HCT116 (cell line): Measurements from ENCODE around the gene NT5E.

Experiments used
- EZH2 ChIP-seq: fragments of 200-600 bp; sonication (generic); IDR thresholded peaks from 2 replicates; pipeline ENCODE4 v1.6.1; 2017; ENCODE audit warnings: antibody characterized with exemption, mixed run types
- EZH2phosphoT487 ChIP-seq: fragments of 200-600 bp; IDR thresholded peaks from 2 replicates; pipeline ENCODE4 v1.6.1; 2018; ENCODE audit warnings: antibody characterized with exemption, borderline replicate concordance
- POLR2A ChIP-seq: IDR thresholded peaks from 2 replicates; pipeline ENCODE4 v1.7.0; 2011; ENCODE audit warnings: borderline replicate concordance; ENCODE audit not compliant: insufficient read depth, insufficient read length; ENCODE audit errors: extremely low read depth
- POLR2AphosphoS5 ChIP-seq: IDR thresholded peaks from 2 replicates; pipeline ENCODE4 v1.6.1; 2011; ENCODE audit warnings: mild to moderate bottlenecking, low read depth, low read length, moderate library complexity
- ZNF274 ChIP-seq: fragments of 200-500 bp; sonication (Bioruptor generic); IDR thresholded peaks from 2 replicates; pipeline ENCODE4 v1.6.1; 2014; ENCODE audit warnings: mild to moderate bottlenecking, low read depth, low read length, inconsistent platforms
- TF ChIP-seq, protein P1 (sequence below), 3 experiments: fragments of 200-600 bp in 1 of 3; sonication (generic) in 1 of 3; IDR thresholded peaks in 2 of 3; conservative IDR thresholded peaks in 1 of 3; 2 replicates each; pipeline ENCODE4 v1.5.1; 2012 to 2017; ENCODE audit warnings: low read depth in 2 of 3, low read length in 2 of 3, antibody characterized with exemption in 1 of 3, borderline replicate concordance in 1 of 3, control low read depth in 1 of 3, mild to moderate bottlenecking in 1 of 3, mixed read lengths in 1 of 3, mixed run types in 1 of 3, moderate library complexity in 1 of 3; ENCODE audit not compliant: insufficient read depth in 1 of 3
- TF ChIP-seq, protein P2 (sequence below): IDR thresholded peaks from 2 replicates; pipeline ENCODE4 v1.6.1; 2012; ENCODE audit warnings: low read depth

DNA sequence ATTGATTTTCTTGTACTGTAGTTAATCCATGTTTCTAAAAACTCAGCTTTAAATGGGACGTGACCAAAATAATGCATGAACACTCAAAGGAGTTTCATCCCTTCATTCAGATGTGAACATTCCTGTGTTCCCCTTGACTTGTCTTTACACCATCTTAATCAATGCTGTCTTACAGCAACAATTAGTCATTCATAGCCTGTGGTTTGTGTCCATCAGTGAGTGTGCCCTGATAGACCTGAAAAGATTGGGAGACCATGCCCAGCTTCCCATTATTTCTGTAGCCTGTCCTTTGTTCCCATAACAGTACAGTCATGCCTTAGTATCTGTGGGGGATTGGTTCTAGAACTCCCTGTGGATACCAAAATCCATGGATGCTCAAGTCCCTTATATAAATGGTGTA lies 23.9 kb downstream of the NT5E start:
- TF ChIP-seq, protein P1, sequence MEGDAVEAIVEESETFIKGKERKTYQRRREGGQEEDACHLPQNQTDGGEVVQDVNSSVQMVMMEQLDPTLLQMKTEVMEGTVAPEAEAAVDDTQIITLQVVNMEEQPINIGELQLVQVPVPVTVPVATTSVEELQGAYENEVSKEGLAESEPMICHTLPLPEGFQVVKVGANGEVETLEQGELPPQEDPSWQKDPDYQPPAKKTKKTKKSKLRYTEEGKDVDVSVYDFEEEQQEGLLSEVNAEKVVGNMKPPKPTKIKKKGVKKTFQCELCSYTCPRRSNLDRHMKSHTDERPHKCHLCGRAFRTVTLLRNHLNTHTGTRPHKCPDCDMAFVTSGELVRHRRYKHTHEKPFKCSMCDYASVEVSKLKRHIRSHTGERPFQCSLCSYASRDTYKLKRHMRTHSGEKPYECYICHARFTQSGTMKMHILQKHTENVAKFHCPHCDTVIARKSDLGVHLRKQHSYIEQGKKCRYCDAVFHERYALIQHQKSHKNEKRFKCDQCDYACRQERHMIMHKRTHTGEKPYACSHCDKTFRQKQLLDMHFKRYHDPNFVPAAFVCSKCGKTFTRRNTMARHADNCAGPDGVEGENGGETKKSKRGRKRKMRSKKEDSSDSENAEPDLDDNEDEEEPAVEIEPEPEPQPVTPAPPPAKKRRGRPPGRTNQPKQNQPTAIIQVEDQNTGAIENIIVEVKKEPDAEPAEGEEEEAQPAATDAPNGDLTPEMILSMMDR (IDR thresholded peaks at IDR 0.05 in 2 of 3, conservative IDR thresholded peaks at IDR 0.05 in 1 of 3; ENCODE audit: borderline replicate concordance in 1 of 3, insufficient read depth in 1 of 3, low read depth in 2 of 3, low read length in 2 of 3) = no peak
- TF ChIP-seq EZH2phosphoT487 (no peak), EZH2 (no peak), POLR2AphosphoS5 (no peak), POLR2A (no peak), ZNF274 (no peak)
- TF ChIP-seq, protein P2, sequence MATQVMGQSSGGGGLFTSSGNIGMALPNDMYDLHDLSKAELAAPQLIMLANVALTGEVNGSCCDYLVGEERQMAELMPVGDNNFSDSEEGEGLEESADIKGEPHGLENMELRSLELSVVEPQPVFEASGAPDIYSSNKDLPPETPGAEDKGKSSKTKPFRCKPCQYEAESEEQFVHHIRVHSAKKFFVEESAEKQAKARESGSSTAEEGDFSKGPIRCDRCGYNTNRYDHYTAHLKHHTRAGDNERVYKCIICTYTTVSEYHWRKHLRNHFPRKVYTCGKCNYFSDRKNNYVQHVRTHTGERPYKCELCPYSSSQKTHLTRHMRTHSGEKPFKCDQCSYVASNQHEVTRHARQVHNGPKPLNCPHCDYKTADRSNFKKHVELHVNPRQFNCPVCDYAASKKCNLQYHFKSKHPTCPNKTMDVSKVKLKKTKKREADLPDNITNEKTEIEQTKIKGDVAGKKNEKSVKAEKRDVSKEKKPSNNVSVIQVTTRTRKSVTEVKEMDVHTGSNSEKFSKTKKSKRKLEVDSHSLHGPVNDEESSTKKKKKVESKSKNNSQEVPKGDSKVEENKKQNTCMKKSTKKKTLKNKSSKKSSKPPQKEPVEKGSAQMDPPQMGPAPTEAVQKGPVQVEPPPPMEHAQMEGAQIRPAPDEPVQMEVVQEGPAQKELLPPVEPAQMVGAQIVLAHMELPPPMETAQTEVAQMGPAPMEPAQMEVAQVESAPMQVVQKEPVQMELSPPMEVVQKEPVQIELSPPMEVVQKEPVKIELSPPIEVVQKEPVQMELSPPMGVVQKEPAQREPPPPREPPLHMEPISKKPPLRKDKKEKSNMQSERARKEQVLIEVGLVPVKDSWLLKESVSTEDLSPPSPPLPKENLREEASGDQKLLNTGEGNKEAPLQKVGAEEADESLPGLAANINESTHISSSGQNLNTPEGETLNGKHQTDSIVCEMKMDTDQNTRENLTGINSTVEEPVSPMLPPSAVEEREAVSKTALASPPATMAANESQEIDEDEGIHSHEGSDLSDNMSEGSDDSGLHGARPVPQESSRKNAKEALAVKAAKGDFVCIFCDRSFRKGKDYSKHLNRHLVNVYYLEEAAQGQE = no peak
